ENCODE data around the gene TMEM179B.

- TF ChIP-seq, protein P1, sequence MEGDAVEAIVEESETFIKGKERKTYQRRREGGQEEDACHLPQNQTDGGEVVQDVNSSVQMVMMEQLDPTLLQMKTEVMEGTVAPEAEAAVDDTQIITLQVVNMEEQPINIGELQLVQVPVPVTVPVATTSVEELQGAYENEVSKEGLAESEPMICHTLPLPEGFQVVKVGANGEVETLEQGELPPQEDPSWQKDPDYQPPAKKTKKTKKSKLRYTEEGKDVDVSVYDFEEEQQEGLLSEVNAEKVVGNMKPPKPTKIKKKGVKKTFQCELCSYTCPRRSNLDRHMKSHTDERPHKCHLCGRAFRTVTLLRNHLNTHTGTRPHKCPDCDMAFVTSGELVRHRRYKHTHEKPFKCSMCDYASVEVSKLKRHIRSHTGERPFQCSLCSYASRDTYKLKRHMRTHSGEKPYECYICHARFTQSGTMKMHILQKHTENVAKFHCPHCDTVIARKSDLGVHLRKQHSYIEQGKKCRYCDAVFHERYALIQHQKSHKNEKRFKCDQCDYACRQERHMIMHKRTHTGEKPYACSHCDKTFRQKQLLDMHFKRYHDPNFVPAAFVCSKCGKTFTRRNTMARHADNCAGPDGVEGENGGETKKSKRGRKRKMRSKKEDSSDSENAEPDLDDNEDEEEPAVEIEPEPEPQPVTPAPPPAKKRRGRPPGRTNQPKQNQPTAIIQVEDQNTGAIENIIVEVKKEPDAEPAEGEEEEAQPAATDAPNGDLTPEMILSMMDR (IDR thresholded peaks at IDR 0.05; ENCODE audit: low read depth, low read length) = no peak
- TF ChIP-seq EZH2phosphoT487 (IDR thresholded peaks at IDR 0.05; ENCODE audit: low read depth) = no peak
Measured at GRCh38 chr11:62747475-62748160, 39.6 kb upstream of the TMEM179B start.

Data from OCI-LY3 (cell line).